Measurements from ENCODE around the gene FOXP1.

The FOXP1 gene

GRCh38 chr3:71042759-71043158 lies 540.8 kb downstream of the FOXP1 start:
- no peak overlapping the region for H3K4me3 ChIP-seq (ENCODE audit: control insufficient read depth, low read depth, low read length)
- no peak for TF ChIP-seq CTCF (conservative IDR thresholded peaks at IDR 0.05; ENCODE audit: control insufficient read depth, insufficient read depth, low read depth, low read length)
- DNase-seq (ENCODE audit: low read depth): no peak

DNA sequence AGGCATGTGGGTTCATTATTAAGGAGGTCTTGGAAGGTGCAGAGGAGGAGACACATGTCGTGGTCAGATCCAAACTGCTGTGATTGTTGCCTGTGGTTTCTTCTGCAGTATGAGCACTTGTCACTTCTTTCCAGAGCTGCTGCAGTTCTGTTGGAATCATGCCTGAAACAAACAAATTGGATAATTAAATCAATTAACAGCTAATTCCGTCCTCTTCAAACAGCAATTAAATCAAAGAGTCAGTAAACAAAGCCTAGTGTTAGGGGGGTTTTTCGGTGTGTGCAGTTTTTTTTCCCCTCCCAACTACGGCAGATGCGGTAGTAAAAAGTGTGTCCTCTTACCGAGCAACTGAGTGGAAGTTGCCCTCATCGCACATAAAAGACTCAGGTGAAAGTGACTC lies 542.2 kb downstream of the FOXP1 start:
- TF ChIP-seq CTCF (conservative IDR thresholded peaks at IDR 0.05; ENCODE audit: control insufficient read depth, insufficient read depth, low read depth, low read length): no peak
- no peak for DNase-seq (ENCODE audit: low read depth)
- H3K4me3 ChIP-seq (ENCODE audit: control insufficient read depth, low read depth, low read length): no peak overlapping the region

DNA sequence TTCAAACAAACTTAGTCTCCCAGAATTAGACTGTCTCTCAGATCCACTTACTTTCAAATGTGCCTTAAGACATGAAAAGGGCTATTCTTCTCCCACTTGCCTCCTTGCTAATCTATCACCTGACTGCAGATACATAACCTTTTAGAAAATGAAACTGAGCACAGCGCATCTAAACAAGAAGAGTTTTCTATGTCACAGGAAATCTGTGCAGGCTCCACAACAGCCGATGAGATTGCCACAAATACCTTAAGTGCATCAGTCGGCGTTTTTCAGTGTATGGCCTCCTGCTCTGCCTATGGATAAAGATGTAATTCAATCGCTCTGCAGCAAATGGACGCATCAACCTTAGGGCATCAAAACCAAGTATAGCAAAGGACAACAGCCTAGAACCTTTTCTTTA lies 544.2 kb downstream of the FOXP1 start:
- no peak for DNase-seq (ENCODE audit: low read depth)
- no peak overlapping the region for H3K4me3 ChIP-seq (ENCODE audit: control insufficient read depth, low read depth, low read length)
- TF ChIP-seq CTCF (conservative IDR thresholded peaks at IDR 0.05; ENCODE audit: control insufficient read depth, insufficient read depth, low read depth, low read length): no peak

DNA sequence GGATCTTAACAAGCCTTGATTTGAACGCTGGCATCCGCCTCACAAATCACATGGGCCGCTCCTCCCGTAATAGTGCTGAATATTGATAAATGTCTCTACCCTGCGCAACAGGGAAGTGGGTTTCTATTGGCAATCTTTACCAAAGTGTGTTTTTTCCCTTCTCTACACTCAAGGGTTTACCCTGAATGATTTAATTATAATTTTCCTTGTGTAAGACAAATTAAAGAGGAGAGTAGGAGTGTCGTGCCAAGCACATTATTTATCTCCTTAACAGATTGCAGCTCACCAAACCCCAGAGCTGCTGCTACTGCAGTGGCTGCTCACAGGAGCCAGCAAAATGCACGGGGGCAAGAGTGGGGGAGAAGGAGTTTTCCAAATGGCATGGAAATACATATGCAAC lies 545.8 kb downstream of the FOXP1 start:
- H3K4me3 ChIP-seq (ENCODE audit: control insufficient read depth, low read depth, low read length): no peak overlapping the region
- TF ChIP-seq CTCF (conservative IDR thresholded peaks at IDR 0.05; ENCODE audit: control insufficient read depth, insufficient read depth, low read depth, low read length): no peak
- no peak for DNase-seq (ENCODE audit: low read depth)

GRCh38 chr3:71035886-71036285 lies 547.6 kb downstream of the FOXP1 start:
- DNase-seq (ENCODE audit: low read depth): no peak

DNA sequence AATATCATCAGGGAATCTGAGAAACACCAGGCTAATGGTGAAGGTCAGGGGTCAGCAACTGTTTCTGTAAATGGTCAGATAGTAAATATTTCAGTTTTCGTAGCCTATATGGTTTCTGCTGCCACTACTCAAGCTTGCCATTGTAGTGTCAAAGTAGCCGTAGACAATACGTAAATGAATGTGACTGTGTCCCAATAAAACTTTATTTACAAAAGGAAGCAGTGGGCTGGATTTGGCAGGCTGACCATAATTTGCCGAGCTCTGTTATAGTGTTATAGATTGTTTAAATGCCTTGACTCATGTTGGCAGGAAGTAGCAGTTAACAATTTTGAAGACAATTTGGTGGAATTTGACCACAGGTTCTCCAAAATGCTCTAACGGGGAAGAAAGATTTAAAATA lies 548.2 kb downstream of the FOXP1 start:
- DNase-seq (ENCODE audit: low read depth): peak; percentile 45
- H3K4me3 ChIP-seq (ENCODE audit: control insufficient read depth, low read depth, low read length): no peak overlapping the region
- no peak for TF ChIP-seq CTCF (conservative IDR thresholded peaks at IDR 0.05; ENCODE audit: control insufficient read depth, insufficient read depth, low read depth, low read length)

More at GRCh38 chr3:71035886-71036285, 547.6 kb downstream of the FOXP1 start:
- H3K4me3 ChIP-seq (ENCODE audit: control insufficient read depth, low read depth, low read length): no peak overlapping the region
- TF ChIP-seq CTCF (conservative IDR thresholded peaks at IDR 0.05; ENCODE audit: control insufficient read depth, insufficient read depth, low read depth, low read length): no peak

- TF ChIP-seq CTCF (conservative IDR thresholded peaks at IDR 0.05; ENCODE audit: control insufficient read depth, insufficient read depth, low read depth, low read length): no peak
- no peak overlapping the region for H3K4me3 ChIP-seq (ENCODE audit: control insufficient read depth, low read depth, low read length)
Measured at GRCh38 chr3:71033681-71034220, 549.8 kb downstream of the FOXP1 start.

More at GRCh38 chr3:71033681-71034220, 549.8 kb downstream of the FOXP1 start:
- no peak for DNase-seq (ENCODE audit: low read depth)
